ENCODE measurements around the gene YARS1. TPM values are rescaled to one million over a fixed set of nuclear protein-coding genes. Genes with fewer than 3 reads are reported as not detected.

Gene YARS1
- total and polyA plus RNA-seq, 7 experiments from 2014 or later: 48.6 to 175 (median 85.4) TPM

DNA sequence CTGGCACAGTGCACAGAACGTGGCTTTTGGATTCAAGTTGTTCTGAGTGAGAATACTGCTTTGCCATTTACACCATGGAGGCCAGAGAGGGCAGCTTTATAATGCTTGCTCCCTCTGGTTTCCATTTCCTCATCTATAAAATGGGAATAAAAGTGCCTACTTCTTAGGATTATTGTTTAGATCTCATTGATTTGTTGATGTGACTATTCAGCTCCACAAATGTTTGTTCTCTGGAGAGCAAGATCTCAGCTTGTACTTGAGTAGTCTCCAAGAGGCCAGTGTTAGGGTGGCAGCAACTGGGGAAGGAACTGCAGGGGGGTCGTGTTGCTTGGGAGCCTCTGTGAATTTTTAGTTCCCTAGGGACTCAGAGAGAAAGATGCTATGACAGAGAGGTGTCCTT is 55.2 kb downstream of the YARS1 start:
- no peak overlapping the region for H3K27ac ChIP-seq (ENCODE audit: low read depth, low read length)
- Mint-ChIP-seq H3K36me3 (no peaks in the 10 kb centered on the region), H3K4me1 (peaks cover 10 to 33% (median 28%) of the 10 kb centered on the region in 7 donors), H3K4me3 (no peak overlapping the region), H3K9me3 (peaks cover 0 to 3% (median 0%) of the 10 kb centered on the region in 11 donors), H3K27me3 (peaks cover 0 to 12% (median 0%) of the 10 kb centered on the region in 5 donors), H3K27ac (peak overlapping the region in 5 of 9 donors; percentile 8 to 53 (median 37))
- intact Hi-C loops (cut with micrococcal nuclease): no loop called here
- no peaks in the 10 kb centered on the region for H3K36me3 ChIP-seq (ENCODE audit: control insufficient read depth in 2 of 3, insufficient read depth in 3 of 3, low read length in 3 of 3)
- H3K9me3 ChIP-seq (ENCODE audit: control insufficient read depth in 2 of 3, low read length in 3 of 3): no peaks in the 10 kb centered on the region
- ChIA-PET CTCF (interaction anchor here (1.0 to 1.6 kb wide), 4 partner anchors 10 to 50 kb away, joined by 3 to 5 read pairs (median 4); no protein-coding TSS in a partner anchor), POLR2A (interaction anchor here (0.6 kb wide), 1 partner anchor 63 kb away, joined by 3 read pairs; no protein-coding TSS in a partner anchor)
- peaks cover 0 to 10% of the 10 kb centered on the region in 2 donors for H3K4me1 ChIP-seq (ENCODE audit: control insufficient read depth in 2 of 2, insufficient read depth in 2 of 2, low read length in 2 of 2)
- ATAC-seq (no peak), DNase-seq (no peak)
- H3K4me3 ChIP-seq (ENCODE audit: low read length): no peak overlapping the region
- H3K27me3 ChIP-seq (ENCODE audit: control insufficient read depth in 2 of 2, insufficient read depth in 2 of 2, low read length in 2 of 2): no peaks in the 10 kb centered on the region

DNA sequence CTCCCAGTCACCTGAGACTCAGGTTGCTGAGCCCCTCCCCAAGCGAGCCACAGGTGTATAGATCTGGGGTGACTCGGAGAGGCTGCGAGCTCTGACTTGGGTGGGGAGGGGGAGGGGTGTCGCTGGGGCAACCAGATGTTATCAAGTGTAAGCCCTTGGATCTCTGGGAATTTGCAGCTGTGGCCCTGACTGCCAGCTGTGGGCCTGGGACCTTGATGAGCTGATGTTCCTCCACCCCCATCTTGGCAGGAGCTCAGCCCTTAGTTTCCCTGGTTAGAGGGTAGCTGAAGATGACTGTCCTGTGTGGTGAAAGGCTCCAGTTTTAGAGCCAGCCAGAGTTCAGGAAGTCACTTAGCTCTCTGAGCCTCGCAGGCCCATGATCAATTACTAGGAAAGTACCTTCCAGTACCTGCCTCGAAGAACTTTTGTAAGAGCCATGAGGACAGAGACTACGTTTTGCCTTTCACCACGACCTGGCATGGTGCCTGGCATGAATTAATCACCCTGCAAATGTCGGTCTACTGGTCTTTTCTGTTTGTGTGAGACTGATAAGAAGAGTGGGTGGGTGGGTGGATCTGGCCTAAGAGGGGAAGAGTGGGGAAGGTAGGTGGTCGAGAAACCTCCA is 55.8 kb downstream of the YARS1 start:
- intact Hi-C loops (cut with micrococcal nuclease): no loop called here
- CTCF ChIA-PET: interaction anchor here (1.0 to 1.6 kb wide), 4 partner anchors 11 to 49 kb away, joined by 3 to 5 read pairs (median 4); no protein-coding TSS in a partner anchor

DNA sequence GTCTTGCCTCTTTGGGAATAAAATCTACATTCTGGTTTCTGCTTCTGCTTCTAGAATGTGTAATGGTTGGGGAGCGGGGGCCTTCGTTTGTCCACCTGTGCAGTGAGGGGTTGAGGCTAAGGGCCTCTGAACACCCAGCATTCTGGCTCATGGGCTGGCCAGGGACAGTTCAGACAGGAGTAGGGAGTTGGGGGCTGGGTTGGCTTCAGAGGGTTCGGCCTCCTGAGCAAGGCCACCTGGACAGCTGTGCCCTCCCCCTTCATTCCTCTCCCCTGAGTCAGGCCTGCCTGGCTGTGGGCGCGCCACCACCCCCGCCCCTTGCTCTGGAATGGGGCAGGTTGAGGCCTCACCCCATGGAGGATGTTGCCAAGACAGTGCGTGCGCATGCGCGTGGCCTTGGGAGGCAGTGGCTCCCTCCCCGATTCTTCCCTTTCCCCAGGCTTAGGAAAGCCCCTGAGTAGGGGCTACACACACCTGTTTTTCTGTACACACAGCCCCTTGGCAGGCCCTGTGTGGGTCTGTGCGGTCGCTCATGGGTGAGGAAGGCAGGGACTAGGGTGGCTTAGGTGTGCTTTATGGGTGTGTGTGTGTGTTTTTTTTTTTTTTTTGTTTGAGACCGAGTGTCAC is 57.0 kb downstream of the YARS1 start:
- Mint-ChIP-seq H3K27ac (peak overlapping the region; percentile 21 to 87 (median 77)), H3K36me3 (no peaks in the 10 kb centered on the region), H3K9me3 (peaks cover 0 to 1% (median 0%) of the 10 kb centered on the region in 11 donors), H3K4me1 (peaks cover 10 to 32% (median 28%) of the 10 kb centered on the region in 7 donors), H3K27me3 (peaks cover 0 to 24% (median 0%) of the 10 kb centered on the region in 5 donors), H3K4me3 (peak overlapping the region in 7 of 10 donors; percentile 1 to 66 (median 26))
- DNase-seq: no peak
- CTCF ChIA-PET: interaction anchor here (1.5 kb wide), 1 partner anchor 14 kb away, joined by 3 read pairs; no protein-coding TSS in a partner anchor
- ATAC-seq: no peak
- intact Hi-C loops (cut with micrococcal nuclease): loop anchor here in 1 of 2 donors (10.0 kb wide), 1 partner anchor 715 kb away; no protein-coding TSS in a partner anchor
- POLR2A ChIA-PET: no interaction called here
- H3K4me3 ChIP-seq (ENCODE audit: low read length): no peak overlapping the region
- no peaks in the 10 kb centered on the region for H3K9me3 ChIP-seq (ENCODE audit: control insufficient read depth in 2 of 3, low read length in 3 of 3)
- H3K27ac ChIP-seq (ENCODE audit: low read depth, low read length): no peak overlapping the region
- no peaks in the 10 kb centered on the region for H3K27me3 ChIP-seq (ENCODE audit: control insufficient read depth in 2 of 2, insufficient read depth in 2 of 2, low read length in 2 of 2)
- peaks cover 0 to 10% of the 10 kb centered on the region in 2 donors for H3K4me1 ChIP-seq (ENCODE audit: control insufficient read depth in 2 of 2, insufficient read depth in 2 of 2, low read length in 2 of 2)
- H3K36me3 ChIP-seq (ENCODE audit: control insufficient read depth in 2 of 3, insufficient read depth in 3 of 3, low read length in 3 of 3): no peaks in the 10 kb centered on the region

More for the DNA sequence above, 55.8 kb downstream of the YARS1 start:
- Mint-ChIP-seq H3K27me3 (peaks cover 0 to 13% (median 0%) of the 10 kb centered on the region in 5 donors), H3K4me3 (no peak overlapping the region), H3K9me3 (peaks cover 0 to 3% (median 0%) of the 10 kb centered on the region in 11 donors), H3K27ac (peak overlapping the region in 4 of 9 donors; percentile 46 to 68 (median 51)), H3K4me1 (peaks cover 10 to 32% (median 28%) of the 10 kb centered on the region in 7 donors), H3K36me3 (no peaks in the 10 kb centered on the region)
- Histone ChIP-seq H3K4me3 (ENCODE audit: low read length) (no peak overlapping the region), H3K27ac (ENCODE audit: low read depth, low read length) (no peak overlapping the region), H3K27me3 (ENCODE audit: control insufficient read depth in 2 of 2, insufficient read depth in 2 of 2, low read length in 2 of 2) (no peaks in the 10 kb centered on the region), H3K4me1 (ENCODE audit: control insufficient read depth in 2 of 2, insufficient read depth in 2 of 2, low read length in 2 of 2) (peaks cover 0 to 10% of the 10 kb centered on the region in 2 donors), H3K36me3 (ENCODE audit: control insufficient read depth in 2 of 3, insufficient read depth in 3 of 3, low read length in 3 of 3) (no peaks in the 10 kb centered on the region), H3K9me3 (ENCODE audit: control insufficient read depth in 2 of 3, low read length in 3 of 3) (no peaks in the 10 kb centered on the region)
- POLR2A ChIA-PET: no interaction called here
- DNase-seq (no peak), ATAC-seq (no peak)

DNA sequence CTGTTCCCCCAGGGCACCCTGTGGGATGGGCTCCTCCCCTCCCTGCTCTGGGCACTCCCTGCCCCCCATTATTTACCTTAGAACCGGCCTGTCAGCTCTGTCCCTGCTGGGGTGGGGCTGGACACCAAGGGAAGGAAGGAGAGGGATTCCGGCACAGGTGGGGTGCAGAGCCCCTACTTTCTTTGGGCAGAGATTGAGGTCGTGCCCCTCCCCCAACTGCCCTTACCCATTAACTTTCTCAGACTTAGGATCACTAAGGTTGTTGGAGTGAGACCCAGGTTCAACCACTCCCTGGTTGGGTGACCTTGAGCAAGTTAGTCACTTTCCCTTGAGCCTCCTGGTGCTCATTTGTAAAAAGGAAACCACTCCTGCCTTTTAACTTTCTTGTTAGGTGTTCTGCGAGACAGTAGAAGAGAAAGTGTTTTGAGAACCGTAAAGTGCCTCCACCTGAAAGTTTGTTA is 57.6 kb downstream of the YARS1 start:
- no peaks in the 10 kb centered on the region for H3K36me3 Mint-ChIP-seq
- peaks cover 10 to 33% (median 29%) of the 10 kb centered on the region in 7 donors for H3K4me1 Mint-ChIP-seq
- H3K27ac Mint-ChIP-seq: peak overlapping the region; percentile 21 to 87 (median 77)
- peaks cover 0 to 10% of the 10 kb centered on the region in 2 donors for H3K4me1 ChIP-seq (ENCODE audit: control insufficient read depth in 2 of 2, insufficient read depth in 2 of 2, low read length in 2 of 2)
- no peaks in the 10 kb centered on the region for H3K36me3 ChIP-seq (ENCODE audit: control insufficient read depth in 2 of 3, insufficient read depth in 3 of 3, low read length in 3 of 3)
- H3K27me3 ChIP-seq (ENCODE audit: control insufficient read depth in 2 of 2, insufficient read depth in 2 of 2, low read length in 2 of 2): no peaks in the 10 kb centered on the region
- CTCF ChIA-PET: interaction anchor here (1.5 kb wide), 1 partner anchor 14 kb away, joined by 3 read pairs; no protein-coding TSS in a partner anchor
- intact Hi-C loops (cut with micrococcal nuclease): loop anchor here in 1 of 2 donors (10.0 kb wide), 1 partner anchor 715 kb away; no protein-coding TSS in a partner anchor
- ATAC-seq: no peak
- POLR2A ChIA-PET: no interaction called here
- H3K27ac ChIP-seq (ENCODE audit: low read depth, low read length): no peak overlapping the region
- peak overlapping the region in 7 of 10 donors; percentile 1 to 66 (median 26) for H3K4me3 Mint-ChIP-seq
- peak in 4 of 9 donors; percentile 13 to 25 (median 18) for DNase-seq
- H3K9me3 Mint-ChIP-seq: peaks cover 0 to 1% (median 0%) of the 10 kb centered on the region in 11 donors
- H3K9me3 ChIP-seq (ENCODE audit: control insufficient read depth in 2 of 3, low read length in 3 of 3): no peaks in the 10 kb centered on the region
- H3K27me3 Mint-ChIP-seq: peaks cover 0 to 28% (median 0%) of the 10 kb centered on the region in 5 donors
- no peak overlapping the region for H3K4me3 ChIP-seq (ENCODE audit: low read length)

DNA sequence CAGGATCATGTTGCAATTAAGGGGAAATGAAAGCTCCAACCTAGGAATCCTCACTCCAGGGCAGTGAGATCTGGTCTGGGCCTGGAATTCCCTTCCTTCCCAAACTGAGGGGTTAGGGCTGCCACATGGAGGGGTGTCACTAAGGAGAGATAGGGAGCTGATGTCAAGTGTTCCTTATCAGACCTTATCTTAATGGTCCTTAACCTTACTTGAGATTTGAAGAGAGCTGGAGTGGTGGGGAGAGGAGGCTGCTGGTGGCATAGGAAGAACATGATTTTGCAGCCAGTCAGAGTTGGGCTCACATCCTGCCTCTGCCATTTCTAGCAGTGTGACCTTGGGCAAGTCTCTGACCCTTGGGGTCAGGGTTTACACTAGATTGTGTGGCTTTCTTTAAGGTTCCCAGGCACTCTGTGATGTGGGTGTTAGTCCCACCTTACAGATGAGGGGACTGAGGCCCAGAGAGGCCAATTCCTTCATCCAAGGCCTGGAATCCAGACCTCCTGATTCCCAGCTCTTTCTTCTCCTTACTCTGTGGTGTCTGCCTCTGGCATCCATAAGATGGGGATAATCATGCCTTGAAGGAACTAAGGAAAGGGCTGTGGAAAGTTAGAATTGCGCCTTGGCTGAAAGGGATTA is 58.2 kb downstream of the YARS1 start:
- ATAC-seq (no peak), DNase-seq (no peak)
- no peaks in the 10 kb centered on the region for H3K9me3 ChIP-seq (ENCODE audit: control insufficient read depth in 2 of 3, low read length in 3 of 3)
- H3K4me3 Mint-ChIP-seq: no peak overlapping the region
- H3K4me3 ChIP-seq (ENCODE audit: low read length): no peak overlapping the region
- H3K4me1 ChIP-seq (ENCODE audit: control insufficient read depth in 2 of 2, insufficient read depth in 2 of 2, low read length in 2 of 2): peaks cover 0 to 10% of the 10 kb centered on the region in 2 donors
- H3K27me3 ChIP-seq (ENCODE audit: control insufficient read depth in 2 of 2, insufficient read depth in 2 of 2, low read length in 2 of 2): no peaks in the 10 kb centered on the region
- H3K36me3 Mint-ChIP-seq: no peaks in the 10 kb centered on the region
- H3K9me3 Mint-ChIP-seq: peaks cover 0 to 1% (median 0%) of the 10 kb centered on the region in 11 donors
- CTCF ChIA-PET: interaction anchor here (1.5 kb wide), 1 partner anchor 15 kb away, joined by 3 read pairs; no protein-coding TSS in a partner anchor
- POLR2A ChIA-PET: interaction anchor here (0.6 kb wide), 1 partner anchor 36 kb away, joined by 3 read pairs; no protein-coding TSS in a partner anchor
- peaks cover 0 to 33% (median 0%) of the 10 kb centered on the region in 5 donors for H3K27me3 Mint-ChIP-seq
- peaks cover 14 to 38% (median 34%) of the 10 kb centered on the region in 7 donors for H3K4me1 Mint-ChIP-seq
- H3K27ac ChIP-seq (ENCODE audit: low read depth, low read length): no peak overlapping the region
- intact Hi-C loops (cut with micrococcal nuclease): loop anchor here in 1 of 2 donors (10.0 kb wide), 1 partner anchor 714 kb away; no protein-coding TSS in a partner anchor
- H3K27ac Mint-ChIP-seq: peak overlapping the region in 4 of 9 donors; percentile 59 to 87 (median 79)
- H3K36me3 ChIP-seq (ENCODE audit: control insufficient read depth in 2 of 3, insufficient read depth in 3 of 3, low read length in 3 of 3): no peaks in the 10 kb centered on the region

Measured in naive thymus-derived CD4-positive, alpha-beta T cell (primary cell).